Measurements from ENCODE around the gene SSBP4. TPM values are rescaled to one million over a fixed set of nuclear protein-coding genes. Genes with fewer than 3 reads are reported as not detected.

The SSBP4 gene
- total and polyA plus RNA-seq, 2 experiments from 2014 or later = 46.9 to 169 TPM

- Histone ChIP-seq H3K27ac (no peak overlapping the region), H2AFZ (no peak overlapping the region), H3K79me2 (ENCODE audit: insufficient read depth) (no peaks in the 10 kb centered on the region), H3K4me1 (ENCODE audit: insufficient read depth) (no peaks in the 10 kb centered on the region), H3K27me3 (replicated peaks; ENCODE audit: insufficient read depth) (no peaks in the 10 kb centered on the region), H3K4me3 (no peak overlapping the region), H4K20me1 (ENCODE audit: insufficient read depth) (no peaks in the 10 kb centered on the region), H3F3A (ENCODE audit: insufficient read depth) (peaks cover 23% of the 10 kb centered on the region), H3K9me2 (ENCODE audit: insufficient read depth) (no peaks in the 10 kb centered on the region), H3K9ac (no peak overlapping the region), H3K4me2 (ENCODE audit: unreplicated experiment) (no peak overlapping the region), H3K9me3 (ENCODE audit: low read depth) (no peaks in the 10 kb centered on the region), H3K36me3 (ENCODE audit: low read depth) (peaks cover 8% of the 10 kb centered on the region; the same call in 1 of the 2 replicates)
- no peak for DNase-seq
- TF ChIP-seq EZH2 (IDR thresholded peaks at IDR 0.05; ENCODE audit: insufficient read depth, poor library complexity, severe bottlenecking) = no peak
- TF ChIP-seq EZH2phosphoT487 (IDR thresholded peaks at IDR 0.05; ENCODE audit: insufficient read depth, low read depth) = no peak
- in situ Hi-C loops (cut with MboI) = no loop called here
- WGBS, 2 experiments (ENCODE audit: low coverage in 1 of 2, low lambda C conversion rate in 2 of 2, missing lambda C conversion rate in 2 of 2) = 72 to 98% methylated on average over 2 to 5 of the region's 5 CpGs
Observed at GRCh38 chr19:18441804-18442788, 22.9 kb downstream of the SSBP4 start.

DNA sequence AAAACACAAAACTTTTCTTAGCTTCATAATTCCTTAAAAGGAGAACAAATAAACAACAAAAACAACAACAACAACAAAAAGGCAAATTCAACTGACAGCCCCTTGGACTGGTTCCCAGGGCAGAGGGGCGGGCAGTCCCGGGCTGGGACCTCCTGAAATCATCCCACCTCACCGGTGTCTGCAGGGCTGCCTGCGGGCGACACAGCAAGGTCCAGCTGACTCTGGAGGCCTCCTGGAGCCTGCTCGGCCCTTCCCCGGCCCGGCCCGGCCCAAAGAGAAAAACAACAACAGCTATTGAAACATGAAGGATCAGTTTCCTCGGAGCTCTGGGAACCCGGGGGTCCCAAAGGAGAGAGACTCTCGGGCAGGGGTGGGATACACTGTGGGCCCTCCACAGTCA lies 23.7 kb downstream of the SSBP4 start:
- H4K20me1 ChIP-seq (ENCODE audit: insufficient read depth) = no peaks in the 10 kb centered on the region
- H2AFZ ChIP-seq = no peak overlapping the region
- H3K36me3 ChIP-seq (ENCODE audit: low read depth) = peaks cover 8% of the 10 kb centered on the region; the same call in 1 of the 2 replicates
- H3K4me3 ChIP-seq = no peak overlapping the region
- H3K4me1 ChIP-seq (ENCODE audit: insufficient read depth) = no peaks in the 10 kb centered on the region
- no peak for DNase-seq
- TF ChIP-seq EZH2phosphoT487 (IDR thresholded peaks at IDR 0.05; ENCODE audit: insufficient read depth, low read depth) = no peak
- TF ChIP-seq EZH2 (IDR thresholded peaks at IDR 0.05; ENCODE audit: insufficient read depth, poor library complexity, severe bottlenecking) = no peak
- H3K27ac ChIP-seq = no peak overlapping the region
- no peak overlapping the region for H3K4me2 ChIP-seq (ENCODE audit: unreplicated experiment)
- no peak overlapping the region for H3K9ac ChIP-seq
- WGBS, 2 experiments (ENCODE audit: low coverage in 1 of 2, low lambda C conversion rate in 2 of 2, missing lambda C conversion rate in 2 of 2) = 87 to 89% methylated on average over 12 of the region's 12 CpGs
- no peaks in the 10 kb centered on the region for H3K27me3 ChIP-seq (replicated peaks; ENCODE audit: insufficient read depth)
- H3K79me2 ChIP-seq (ENCODE audit: insufficient read depth) = no peaks in the 10 kb centered on the region
- H3F3A ChIP-seq (ENCODE audit: insufficient read depth) = peaks cover 23% of the 10 kb centered on the region
- no peaks in the 10 kb centered on the region for H3K9me2 ChIP-seq (ENCODE audit: insufficient read depth)
- no peaks in the 10 kb centered on the region for H3K9me3 ChIP-seq (ENCODE audit: low read depth)
- in situ Hi-C loops (cut with MboI) = no loop called here

GRCh38 chr19:18443406-18443805 lies 24.2 kb downstream of the SSBP4 start:
- WGBS, 2 experiments (ENCODE audit: low coverage in 1 of 2, low lambda C conversion rate in 2 of 2, missing lambda C conversion rate in 2 of 2) = 95 to 98% methylated on average over 6 of the region's 6 CpGs
- TF ChIP-seq EZH2phosphoT487 (IDR thresholded peaks at IDR 0.05; ENCODE audit: insufficient read depth, low read depth) (no peak), EZH2 (IDR thresholded peaks at IDR 0.05; ENCODE audit: insufficient read depth, poor library complexity, severe bottlenecking) (no peak)
- in situ Hi-C loops (cut with MboI) = no loop called here
- H3K4me2 ChIP-seq (ENCODE audit: unreplicated experiment) = no peak overlapping the region
- no peak overlapping the region for H3K27ac ChIP-seq
- H2AFZ ChIP-seq = no peak overlapping the region
- H3K27me3 ChIP-seq (replicated peaks; ENCODE audit: insufficient read depth) = no peaks in the 10 kb centered on the region
- no peak overlapping the region for H3K4me3 ChIP-seq
- H3K36me3 ChIP-seq (ENCODE audit: low read depth) = peaks cover 8% of the 10 kb centered on the region; the same call in 1 of the 2 replicates
- no peaks in the 10 kb centered on the region for H3K79me2 ChIP-seq (ENCODE audit: insufficient read depth)
- DNase-seq = no peak
- H3F3A ChIP-seq (ENCODE audit: insufficient read depth) = peaks cover 23% of the 10 kb centered on the region
- H4K20me1 ChIP-seq (ENCODE audit: insufficient read depth) = no peaks in the 10 kb centered on the region
- H3K9me3 ChIP-seq (ENCODE audit: low read depth) = no peaks in the 10 kb centered on the region
- H3K9me2 ChIP-seq (ENCODE audit: insufficient read depth) = no peaks in the 10 kb centered on the region
- no peak overlapping the region for H3K9ac ChIP-seq
- H3K4me1 ChIP-seq (ENCODE audit: insufficient read depth) = no peaks in the 10 kb centered on the region

GRCh38 chr19:18443831-18444230 lies 24.6 kb downstream of the SSBP4 start:
- Histone ChIP-seq H3K79me2 (ENCODE audit: insufficient read depth) (peaks cover 3% of the 10 kb centered on the region; the same call in 1 of the 2 replicates), H3K36me3 (ENCODE audit: low read depth) (peaks cover 8% of the 10 kb centered on the region; the same call in 1 of the 2 replicates), H3K9ac (no peak overlapping the region), H3K27me3 (replicated peaks; ENCODE audit: insufficient read depth) (no peaks in the 10 kb centered on the region), H3K4me2 (ENCODE audit: unreplicated experiment) (no peak overlapping the region), H2AFZ (no peak overlapping the region), H3K9me3 (ENCODE audit: low read depth) (no peaks in the 10 kb centered on the region), H4K20me1 (ENCODE audit: insufficient read depth) (no peaks in the 10 kb centered on the region), H3K9me2 (ENCODE audit: insufficient read depth) (no peaks in the 10 kb centered on the region), H3K4me1 (ENCODE audit: insufficient read depth) (no peaks in the 10 kb centered on the region), H3F3A (ENCODE audit: insufficient read depth) (peaks cover 19% of the 10 kb centered on the region), H3K4me3 (no peak overlapping the region), H3K27ac (no peak overlapping the region)
- no peak for TF ChIP-seq EZH2 (IDR thresholded peaks at IDR 0.05; ENCODE audit: insufficient read depth, poor library complexity, severe bottlenecking)
- no peak for TF ChIP-seq EZH2phosphoT487 (IDR thresholded peaks at IDR 0.05; ENCODE audit: insufficient read depth, low read depth)
- DNase-seq = no peak
- in situ Hi-C loops (cut with MboI) = no loop called here
- WGBS, 2 experiments (ENCODE audit: low coverage in 1 of 2, low lambda C conversion rate in 2 of 2, missing lambda C conversion rate in 2 of 2) = 92 to 93% methylated on average over 11 of the region's 11 CpGs

All from GM23248 (cell line).